Suprapubic skin (tissue), 4 donors: ENCODE measurements around the gene DAPL1. TPM values are rescaled to one million over a fixed set of nuclear protein-coding genes. Genes with fewer than 3 reads are reported as not detected.

Experiments
- DNase-seq, 2 donors: peaks; one replicate each; pipeline ENCODE4 v3.0.0-alpha.2; 2019; ENCODE audit warnings: low spot score in 2 of 2
- H3K27ac ChIP-seq: fragments of 200-600 bp; sonication (generic); one replicate; pipeline ENCODE4 v1.5.1; 2019
- H3K27me3 ChIP-seq: fragments of 200-600 bp; sonication (generic); one replicate; pipeline ENCODE4 v1.5.1; 2019
- H3K36me3 ChIP-seq: fragments of 200-600 bp; sonication (generic); one replicate; pipeline ENCODE4 v1.5.1; 2019
- H3K4me1 ChIP-seq: fragments of 200-600 bp; sonication (generic); one replicate; pipeline ENCODE4 v1.5.1; 2019
- H3K4me3 ChIP-seq: fragments of 200-600 bp; sonication (generic); one replicate; pipeline ENCODE4 v1.5.1; 2019; ENCODE audit warnings: mild to moderate bottlenecking
- H3K9me3 ChIP-seq: fragments of 200-600 bp; sonication (generic); one replicate; pipeline ENCODE4 v1.5.1; 2019
- EP300 ChIP-seq: sonication (generic); formaldehyde crosslinking; IDR thresholded peaks from one replicate; pipeline ENCODE4 v1.6.1; 2017; ENCODE audit warnings: antibody characterized with exemption
- POLR2A ChIP-seq, 2 donors: fragments of 450-650 bp; IDR thresholded peaks; one replicate each; pipeline ENCODE4 v1.6.1; 2017; ENCODE audit warnings: antibody characterized with exemption in 2 of 2, mild to moderate bottlenecking in 2 of 2, moderate library complexity in 2 of 2
- POLR2AphosphoS5 ChIP-seq, 3 donors: sonication (generic); formaldehyde crosslinking; IDR thresholded peaks; one replicate each; pipeline ENCODE4 v1.6.1; 2017; ENCODE audit warnings: antibody characterized with exemption in 3 of 3
- WGBS: methylation state at CpG from one replicate; pipeline ENCODE4 v1.1.5; 2018; 5-methylcytosine and 5-hydroxymethylcytosine counted together
- total RNA-seq, 4 donors: library from RNA; depleted of rRNA; stranded (reverse); fragments of >200 nt; gene quantifications; one replicate each; pipeline ENCODE4 v1.1.0, GENCODE V29; 2016
- TF ChIP-seq, protein P1 (sequence below), 2 donors: fragments of 200-600 bp in 1 of 2; fragments of 450-650 bp in 1 of 2; sonication (generic) in 1 of 2; IDR thresholded peaks; one replicate each; pipeline ENCODE4 v1.5.1; 2016 to 2019; ENCODE audit warnings: antibody characterized with exemption in 2 of 2, mild to moderate bottlenecking in 1 of 2, moderate library complexity in 1 of 2

Gene DAPL1
- total RNA-seq, 4 donors from 2014 or later: 158 to 307 (median 277) TPM

DNA sequence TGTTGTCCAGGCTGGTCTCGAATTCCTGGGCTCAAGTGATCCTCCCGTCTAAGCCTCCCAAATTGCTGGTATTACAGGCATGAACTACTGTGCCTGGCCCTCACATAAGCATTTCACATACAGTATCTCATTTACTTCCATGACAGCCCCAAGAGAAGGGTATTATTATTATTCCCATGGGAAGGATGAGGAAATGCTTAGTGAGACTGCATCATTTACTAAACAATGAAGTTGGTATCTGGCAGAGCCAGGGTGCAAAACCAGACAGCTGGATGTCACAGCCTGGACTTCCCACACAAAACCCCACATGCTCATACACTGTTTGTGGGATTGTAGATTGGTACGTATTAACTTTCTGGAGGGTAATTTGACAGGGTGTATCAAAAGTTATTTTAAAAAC is 29.9 kb downstream of the DAPL1 start:
- no peaks in the 10 kb centered on the region for H3K4me1 ChIP-seq
- no peak overlapping the region for H3K27ac ChIP-seq
- no peaks in the 10 kb centered on the region for H3K9me3 ChIP-seq
- DNase-seq: no peak
- WGBS: 95% methylated on average over 3 of the region's 3 CpGs
- H3K36me3 ChIP-seq: no peaks in the 10 kb centered on the region
- no peaks in the 10 kb centered on the region for H3K27me3 ChIP-seq
- TF ChIP-seq EP300 (no peak), POLR2A (IDR thresholded peaks at IDR 0.05) (no peak), POLR2AphosphoS5 (IDR thresholded peaks at IDR 0.05) (no peak)
- TF ChIP-seq, protein P1, sequence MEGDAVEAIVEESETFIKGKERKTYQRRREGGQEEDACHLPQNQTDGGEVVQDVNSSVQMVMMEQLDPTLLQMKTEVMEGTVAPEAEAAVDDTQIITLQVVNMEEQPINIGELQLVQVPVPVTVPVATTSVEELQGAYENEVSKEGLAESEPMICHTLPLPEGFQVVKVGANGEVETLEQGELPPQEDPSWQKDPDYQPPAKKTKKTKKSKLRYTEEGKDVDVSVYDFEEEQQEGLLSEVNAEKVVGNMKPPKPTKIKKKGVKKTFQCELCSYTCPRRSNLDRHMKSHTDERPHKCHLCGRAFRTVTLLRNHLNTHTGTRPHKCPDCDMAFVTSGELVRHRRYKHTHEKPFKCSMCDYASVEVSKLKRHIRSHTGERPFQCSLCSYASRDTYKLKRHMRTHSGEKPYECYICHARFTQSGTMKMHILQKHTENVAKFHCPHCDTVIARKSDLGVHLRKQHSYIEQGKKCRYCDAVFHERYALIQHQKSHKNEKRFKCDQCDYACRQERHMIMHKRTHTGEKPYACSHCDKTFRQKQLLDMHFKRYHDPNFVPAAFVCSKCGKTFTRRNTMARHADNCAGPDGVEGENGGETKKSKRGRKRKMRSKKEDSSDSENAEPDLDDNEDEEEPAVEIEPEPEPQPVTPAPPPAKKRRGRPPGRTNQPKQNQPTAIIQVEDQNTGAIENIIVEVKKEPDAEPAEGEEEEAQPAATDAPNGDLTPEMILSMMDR (IDR thresholded peaks at IDR 0.05): no peak
- no peak overlapping the region for H3K4me3 ChIP-seq

DNA sequence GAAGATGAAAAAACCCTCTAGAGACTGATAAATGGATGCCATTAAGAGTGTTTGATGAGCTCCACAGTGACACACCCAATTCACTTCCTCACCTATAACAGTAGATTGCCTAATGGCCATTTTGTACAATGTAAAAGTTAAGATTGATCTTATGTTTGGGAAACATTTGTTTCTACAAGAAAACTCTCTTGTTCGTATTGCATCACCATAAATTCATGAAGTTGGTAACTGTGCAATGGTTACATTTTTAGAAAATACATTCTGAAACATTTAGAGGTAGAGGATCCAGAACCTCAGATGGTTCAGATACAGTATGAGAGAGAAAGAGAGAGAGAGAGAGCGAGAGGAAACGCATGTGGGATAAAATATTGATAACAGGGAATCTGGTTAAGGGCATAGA is 31.8 kb downstream of the DAPL1 start:
- TF ChIP-seq POLR2A (IDR thresholded peaks at IDR 0.05): no peak
- Histone ChIP-seq H3K36me3 (no peaks in the 10 kb centered on the region), H3K4me3 (no peak overlapping the region), H3K9me3 (no peaks in the 10 kb centered on the region), H3K27ac (no peak overlapping the region), H3K27me3 (no peaks in the 10 kb centered on the region), H3K4me1 (no peaks in the 10 kb centered on the region)
- 89% methylated on average over 3 of the region's 3 CpGs for WGBS
- no peak for DNase-seq

DNA sequence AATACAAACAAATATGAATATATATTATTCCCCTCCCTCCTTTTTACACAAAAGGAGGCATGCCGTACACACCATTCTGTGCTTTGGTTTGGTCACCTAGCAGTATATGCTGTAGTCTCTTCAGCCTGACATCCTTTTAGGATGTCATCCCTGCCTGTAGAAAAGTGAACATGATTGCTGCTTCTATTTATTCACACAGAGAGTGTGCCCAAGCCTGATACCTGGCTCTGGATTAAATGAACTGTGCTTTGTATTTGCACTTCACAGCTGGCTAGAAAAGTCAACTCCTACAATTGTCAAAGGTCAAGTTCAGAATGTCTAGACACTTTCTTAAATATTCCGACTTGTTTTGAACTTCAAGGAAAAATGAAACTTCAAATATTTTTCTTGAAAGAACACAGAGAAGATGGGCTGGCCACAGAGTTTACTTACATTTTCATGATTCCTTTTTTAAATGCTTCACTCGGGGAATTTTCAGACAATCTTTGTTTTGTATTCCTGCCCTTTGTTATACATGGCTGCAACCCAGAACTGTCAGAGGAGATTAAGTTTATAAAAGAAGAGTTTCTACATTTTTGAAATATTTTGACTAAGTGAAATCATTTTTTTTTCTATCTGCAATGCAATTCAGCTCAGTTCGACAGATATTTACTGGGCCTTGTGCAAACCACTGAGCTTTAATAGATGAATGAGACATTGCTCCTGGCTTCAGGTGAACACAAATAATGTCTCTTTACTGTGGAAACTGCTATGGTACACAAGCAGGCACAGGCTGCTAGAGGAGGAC is 33.5 kb downstream of the DAPL1 start:
- H3K27me3 ChIP-seq: no peaks in the 10 kb centered on the region
- no peaks in the 10 kb centered on the region for H3K4me1 ChIP-seq
- no peak overlapping the region for H3K4me3 ChIP-seq
- no peak overlapping the region for H3K27ac ChIP-seq
- TF ChIP-seq, protein P1 (IDR thresholded peaks at IDR 0.05): no peak
- TF ChIP-seq POLR2AphosphoS5 (IDR thresholded peaks at IDR 0.05) (no peak), POLR2A (IDR thresholded peaks at IDR 0.05) (no peak), EP300 (no peak)
- no peaks in the 10 kb centered on the region for H3K36me3 ChIP-seq
- no peaks in the 10 kb centered on the region for H3K9me3 ChIP-seq
- no peak for DNase-seq
- WGBS: 65% methylated on average over 4 of the region's 4 CpGs

DNA sequence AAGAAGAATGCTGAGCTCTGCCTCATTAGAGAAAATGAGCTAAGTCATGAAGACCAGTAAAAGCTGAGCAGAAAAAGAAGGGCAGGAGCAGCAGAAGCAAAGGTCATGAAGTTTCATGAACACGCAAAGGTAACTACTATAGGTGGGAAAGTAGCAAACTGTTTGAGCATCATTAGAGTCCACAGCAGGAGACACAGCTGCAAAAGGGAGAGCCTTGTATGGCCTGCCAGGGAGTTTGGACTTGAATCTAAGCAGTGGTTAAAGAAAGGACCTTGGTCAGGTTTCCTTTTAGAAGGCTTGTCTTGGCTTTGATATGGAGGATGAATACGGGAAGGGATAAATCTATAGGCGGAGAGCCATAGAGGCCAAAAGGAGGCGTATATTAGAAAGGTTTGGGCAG is 34.0 kb downstream of the DAPL1 start:
- H3K9me3 ChIP-seq: no peaks in the 10 kb centered on the region
- no peaks in the 10 kb centered on the region for H3K36me3 ChIP-seq
- H3K4me3 ChIP-seq: no peak overlapping the region
- no peak for DNase-seq
- TF ChIP-seq POLR2A (IDR thresholded peaks at IDR 0.05): no peak
- TF ChIP-seq POLR2AphosphoS5 (IDR thresholded peaks at IDR 0.05): no peak
- TF ChIP-seq, protein P1 (IDR thresholded peaks at IDR 0.05): no peak
- no peak for TF ChIP-seq EP300
- H3K4me1 ChIP-seq: no peaks in the 10 kb centered on the region
- no peaks in the 10 kb centered on the region for H3K27me3 ChIP-seq
- H3K27ac ChIP-seq: no peak overlapping the region
- 90% methylated on average over 4 of the region's 4 CpGs for WGBS

DNA sequence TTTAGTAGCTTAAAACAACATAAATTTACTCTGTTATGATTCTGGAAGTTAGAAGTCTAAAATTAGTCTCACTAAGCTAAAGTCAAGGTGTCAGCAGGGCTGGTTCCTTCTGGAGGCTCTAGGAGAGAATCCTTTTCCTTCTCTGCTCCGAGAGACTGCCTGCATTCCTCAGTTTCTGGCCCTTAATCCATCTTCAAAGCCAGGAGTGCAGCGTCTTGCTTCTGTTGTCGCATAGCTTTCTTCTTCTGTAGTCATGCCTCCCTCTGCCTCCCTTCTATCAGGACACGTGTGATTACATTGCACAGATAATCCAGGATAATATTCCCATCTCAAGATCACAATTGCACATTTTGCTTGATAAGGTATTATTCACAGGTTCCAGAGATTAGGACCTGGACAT is 35.1 kb downstream of the DAPL1 start:
- 92% methylated on average over 4 of the region's 4 CpGs for WGBS
- DNase-seq: no peak
- H3K4me3 ChIP-seq: no peak overlapping the region
- no peaks in the 10 kb centered on the region for H3K27me3 ChIP-seq
- no peaks in the 10 kb centered on the region for H3K36me3 ChIP-seq
- no peak overlapping the region for H3K27ac ChIP-seq
- no peaks in the 10 kb centered on the region for H3K9me3 ChIP-seq
- TF ChIP-seq, protein P1 (IDR thresholded peaks at IDR 0.05): no peak
- TF ChIP-seq POLR2AphosphoS5 (IDR thresholded peaks at IDR 0.05) (no peak), EP300 (no peak), POLR2A (IDR thresholded peaks at IDR 0.05) (no peak)
- no peaks in the 10 kb centered on the region for H3K4me1 ChIP-seq
